Left ventricle myocardium inferior (tissue), 1 donor: Measurements from ENCODE around the gene PELI2. TPM values are rescaled to one million over a fixed set of nuclear protein-coding genes. Genes with fewer than 3 reads are reported as not detected.

Experiments used
- DNase-seq: peaks from one replicate; pipeline ENCODE4 v3.0.0-alpha.2; 2020
- H3K27ac ChIP-seq: fragments of 200-600 bp; replicated peaks from 2 replicates; pipeline ENCODE4 v1.8.0; 2021
- H3K27me3 ChIP-seq: fragments of 200-600 bp; 2 replicates; pipeline ENCODE4 v1.8.0; 2021; ENCODE audit warnings: low read depth
- H3K36me3 ChIP-seq: fragments of 200-600 bp; 2 replicates; pipeline ENCODE4 v1.8.0; 2021
- H3K4me1 ChIP-seq: fragments of 200-600 bp; 2 replicates; pipeline ENCODE4 v1.8.0; 2021
- H3K4me3 ChIP-seq: fragments of 200-600 bp; 2 replicates; pipeline ENCODE4 v1.8.0; 2021; ENCODE audit warnings: mild to moderate bottlenecking, moderate library complexity
- H3K9me3 ChIP-seq: fragments of 200-600 bp; replicated peaks from 2 replicates; pipeline ENCODE4 v1.8.0; 2021
- CTCF ChIP-seq: fragments of 200-600 bp; IDR thresholded peaks from 2 replicates; pipeline ENCODE4 v1.8.0; 2021; ENCODE audit warnings: antibody characterized with exemption, mild to moderate bottlenecking, borderline replicate concordance
- intact Hi-C: fragments of 100-400 bp; cut with micrococcal nuclease; formaldehyde crosslinking; loops from one replicate; pipeline ENCODE4 v1.11.0; 2022
- total RNA-seq: library from RNA; stranded (reverse); fragmentation: NEBNext Ultra II Directional; extraction: Animal tissue kit (Norgen Biotek cat#: 25700); gene quantifications from one replicate; pipeline ENCODE4 v1.2.1, GENCODE V29; 2021
- donor health status: DM: no; HTN: yes; CAD: no; lungs with severe emphysema.

Gene PELI2
- total RNA-seq, 1 donor from 2014 or later = 2.0 TPM

- intact Hi-C loops = no loop called here
- no peak for DNase-seq
- peaks cover 21% of the 10 kb centered on the region for H3K4me1 ChIP-seq
- H3K4me3 ChIP-seq = no peak overlapping the region
- H3K27ac ChIP-seq = no peak overlapping the region
- TF ChIP-seq CTCF = no peak
- no peaks in the 10 kb centered on the region for H3K9me3 ChIP-seq
- H3K36me3 ChIP-seq = no peaks in the 10 kb centered on the region
- no peaks in the 10 kb centered on the region for H3K27me3 ChIP-seq
Measured at GRCh38 chr14:56210571-56210970, 92.4 kb downstream of the PELI2 start.

DNA sequence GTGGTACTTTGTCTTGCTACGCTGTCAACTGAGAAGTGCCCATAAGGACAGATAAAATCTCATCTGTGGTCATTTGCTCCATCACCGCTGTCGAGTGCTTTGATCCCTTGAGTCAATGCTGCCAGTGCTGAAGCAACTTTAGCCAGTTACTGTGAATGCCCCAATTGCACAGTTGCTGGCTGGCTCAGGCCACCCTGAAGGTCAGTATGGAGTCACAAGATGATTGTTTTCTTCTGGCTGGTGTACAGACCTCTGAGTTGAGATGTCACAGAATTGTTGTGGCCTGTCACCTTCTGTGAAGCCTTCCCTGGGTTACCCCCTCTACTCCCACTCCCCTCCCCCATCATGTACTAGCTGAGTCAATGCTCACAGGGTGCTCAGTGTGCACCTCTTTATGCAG, 92.9 kb downstream of the PELI2 start:
- H3K36me3 ChIP-seq = no peaks in the 10 kb centered on the region
- intact Hi-C loops = no loop called here
- H3K27me3 ChIP-seq = no peaks in the 10 kb centered on the region
- no peak overlapping the region for H3K4me3 ChIP-seq
- TF ChIP-seq CTCF = no peak
- H3K9me3 ChIP-seq = no peaks in the 10 kb centered on the region
- peaks cover 26% of the 10 kb centered on the region for H3K4me1 ChIP-seq
- no peak overlapping the region for H3K27ac ChIP-seq
- DNase-seq = no peak

GRCh38 chr14:56211844-56212243, 93.6 kb downstream of the PELI2 start:
- Histone ChIP-seq H3K9me3 (no peaks in the 10 kb centered on the region), H3K4me1 (peaks cover 34% of the 10 kb centered on the region), H3K27ac (no peak overlapping the region), H3K27me3 (no peaks in the 10 kb centered on the region), H3K36me3 (no peaks in the 10 kb centered on the region), H3K4me3 (no peak overlapping the region)
- no peak for TF ChIP-seq CTCF
- intact Hi-C loops = no loop called here
- no peak for DNase-seq

- H3K4me3 ChIP-seq = no peak overlapping the region
- no peak for TF ChIP-seq CTCF
- peaks cover 40% of the 10 kb centered on the region for H3K4me1 ChIP-seq
- H3K27me3 ChIP-seq = no peaks in the 10 kb centered on the region
- intact Hi-C loops = no loop called here
- no peak overlapping the region for H3K27ac ChIP-seq
- DNase-seq = no peak
- no peaks in the 10 kb centered on the region for H3K9me3 ChIP-seq
- H3K36me3 ChIP-seq = no peaks in the 10 kb centered on the region
Measured at GRCh38 chr14:56212521-56212920, 94.3 kb downstream of the PELI2 start.

GRCh38 chr14:56213306-56213705, 95.1 kb downstream of the PELI2 start:
- DNase-seq = no peak
- no peak for TF ChIP-seq CTCF
- intact Hi-C loops = no loop called here
- H3K36me3 ChIP-seq = no peaks in the 10 kb centered on the region
- no peak overlapping the region for H3K27ac ChIP-seq
- no peaks in the 10 kb centered on the region for H3K9me3 ChIP-seq
- H3K4me1 ChIP-seq = peaks cover 43% of the 10 kb centered on the region
- no peak overlapping the region for H3K4me3 ChIP-seq
- no peaks in the 10 kb centered on the region for H3K27me3 ChIP-seq

DNA sequence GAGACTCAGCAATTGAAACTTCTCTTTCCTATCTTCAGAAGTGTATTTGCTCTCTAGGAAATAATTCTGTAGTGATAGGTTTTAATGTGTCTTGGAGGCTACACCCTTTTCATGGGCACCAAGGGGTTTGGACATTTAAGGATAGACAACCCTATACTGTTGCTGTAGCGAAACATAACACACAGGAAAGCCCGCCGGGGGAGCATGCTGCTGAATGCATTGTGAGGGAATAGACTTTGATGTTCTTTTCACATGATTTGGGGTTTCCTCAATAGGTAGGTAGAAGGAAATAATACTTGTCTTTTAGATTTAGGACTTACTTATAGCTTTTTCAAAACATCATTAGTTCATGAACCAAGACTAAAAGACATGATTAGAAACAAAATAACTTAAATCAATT, 97.0 kb downstream of the PELI2 start:
- Histone ChIP-seq H3K9me3 (no peaks in the 10 kb centered on the region), H3K4me3 (no peak overlapping the region), H3K4me1 (peaks cover 55% of the 10 kb centered on the region), H3K27me3 (no peaks in the 10 kb centered on the region), H3K27ac (no peak overlapping the region), H3K36me3 (no peaks in the 10 kb centered on the region)
- intact Hi-C loops = no loop called here
- TF ChIP-seq CTCF = no peak
- DNase-seq = no peak
